Neutrophil (primary cell): ENCODE data around the gene ILDR2.

Experiments used
- H3K27ac ChIP-seq: fragments of 200-600 bp; sonication (generic); 2 replicates; pipeline ENCODE4 v1.5.1; 2016; ENCODE audit warnings: mild to moderate bottlenecking, moderate library complexity
- H3K27me3 ChIP-seq: fragments of 200-600 bp; sonication (generic); 2 replicates; pipeline ENCODE4 v1.6.0; 2016; ENCODE audit warnings: mild to moderate bottlenecking
- H3K36me3 ChIP-seq: fragments of 200-600 bp; sonication (generic); 2 replicates; pipeline ENCODE4 v1.5.1; 2017
- H3K4me1 ChIP-seq, 2 experiments: fragments of 200-600 bp in 1 of 2; sonication (generic) in 1 of 2; 1 replicate in 1 of 2; 2 replicates in 1 of 2; pipeline versions ENCODE4 v1.5.1 to v1.6.1; 2013 to 2016; ENCODE audit warnings: low read depth in 1 of 2, low read length in 1 of 2, mild to moderate bottlenecking in 1 of 2, moderate library complexity in 1 of 2; ENCODE audit not compliant: control insufficient read depth in 1 of 2, insufficient read depth in 1 of 2
- H3K4me3 ChIP-seq, 2 experiments: fragments of 200-600 bp in 1 of 2; sonication (generic) in 1 of 2; 1 replicate in 1 of 2; 2 replicates in 1 of 2; pipeline ENCODE4 v1.5.1; 2013 to 2016; ENCODE audit warnings: low read depth in 1 of 2, low read length in 1 of 2, mild to moderate bottlenecking in 1 of 2, moderate library complexity in 1 of 2
- H3K9me3 ChIP-seq: fragments of 200-600 bp; sonication (generic); 2 replicates; pipeline ENCODE4 v1.5.1; 2016
- TF ChIP-seq, protein P1 (sequence below): fragments of 200-600 bp; sonication (generic); IDR thresholded peaks from 2 replicates; pipeline ENCODE4 v1.5.1; 2016; ENCODE audit warnings: antibody characterized with exemption

The ILDR2 gene, protein sequence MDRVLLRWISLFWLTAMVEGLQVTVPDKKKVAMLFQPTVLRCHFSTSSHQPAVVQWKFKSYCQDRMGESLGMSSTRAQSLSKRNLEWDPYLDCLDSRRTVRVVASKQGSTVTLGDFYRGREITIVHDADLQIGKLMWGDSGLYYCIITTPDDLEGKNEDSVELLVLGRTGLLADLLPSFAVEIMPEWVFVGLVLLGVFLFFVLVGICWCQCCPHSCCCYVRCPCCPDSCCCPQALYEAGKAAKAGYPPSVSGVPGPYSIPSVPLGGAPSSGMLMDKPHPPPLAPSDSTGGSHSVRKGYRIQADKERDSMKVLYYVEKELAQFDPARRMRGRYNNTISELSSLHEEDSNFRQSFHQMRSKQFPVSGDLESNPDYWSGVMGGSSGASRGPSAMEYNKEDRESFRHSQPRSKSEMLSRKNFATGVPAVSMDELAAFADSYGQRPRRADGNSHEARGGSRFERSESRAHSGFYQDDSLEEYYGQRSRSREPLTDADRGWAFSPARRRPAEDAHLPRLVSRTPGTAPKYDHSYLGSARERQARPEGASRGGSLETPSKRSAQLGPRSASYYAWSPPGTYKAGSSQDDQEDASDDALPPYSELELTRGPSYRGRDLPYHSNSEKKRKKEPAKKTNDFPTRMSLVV

GRCh38 chr1:166975361-166976129, at the start of gene ILDR2:
ILDR2 (minus strand) TSS chr1:166975540; CDS start chr1:166975268, 272 bp downstream.
- H3K9me3 ChIP-seq: no peaks in the 10 kb centered on the region
- H3K4me1 ChIP-seq: peaks cover 6 to 9% of the 10 kb centered on the region in 2 experiments
- no peaks in the 10 kb centered on the region for H3K36me3 ChIP-seq
- peaks cover 97% of the 10 kb centered on the region for H3K27me3 ChIP-seq
- no peak within 1 kb of the TSS for H3K27ac ChIP-seq
- TF ChIP-seq, protein P1, sequence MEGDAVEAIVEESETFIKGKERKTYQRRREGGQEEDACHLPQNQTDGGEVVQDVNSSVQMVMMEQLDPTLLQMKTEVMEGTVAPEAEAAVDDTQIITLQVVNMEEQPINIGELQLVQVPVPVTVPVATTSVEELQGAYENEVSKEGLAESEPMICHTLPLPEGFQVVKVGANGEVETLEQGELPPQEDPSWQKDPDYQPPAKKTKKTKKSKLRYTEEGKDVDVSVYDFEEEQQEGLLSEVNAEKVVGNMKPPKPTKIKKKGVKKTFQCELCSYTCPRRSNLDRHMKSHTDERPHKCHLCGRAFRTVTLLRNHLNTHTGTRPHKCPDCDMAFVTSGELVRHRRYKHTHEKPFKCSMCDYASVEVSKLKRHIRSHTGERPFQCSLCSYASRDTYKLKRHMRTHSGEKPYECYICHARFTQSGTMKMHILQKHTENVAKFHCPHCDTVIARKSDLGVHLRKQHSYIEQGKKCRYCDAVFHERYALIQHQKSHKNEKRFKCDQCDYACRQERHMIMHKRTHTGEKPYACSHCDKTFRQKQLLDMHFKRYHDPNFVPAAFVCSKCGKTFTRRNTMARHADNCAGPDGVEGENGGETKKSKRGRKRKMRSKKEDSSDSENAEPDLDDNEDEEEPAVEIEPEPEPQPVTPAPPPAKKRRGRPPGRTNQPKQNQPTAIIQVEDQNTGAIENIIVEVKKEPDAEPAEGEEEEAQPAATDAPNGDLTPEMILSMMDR: no peak
- peak within 1 kb of the TSS; percentile 27 to 43 for H3K4me3 ChIP-seq

DNA sequence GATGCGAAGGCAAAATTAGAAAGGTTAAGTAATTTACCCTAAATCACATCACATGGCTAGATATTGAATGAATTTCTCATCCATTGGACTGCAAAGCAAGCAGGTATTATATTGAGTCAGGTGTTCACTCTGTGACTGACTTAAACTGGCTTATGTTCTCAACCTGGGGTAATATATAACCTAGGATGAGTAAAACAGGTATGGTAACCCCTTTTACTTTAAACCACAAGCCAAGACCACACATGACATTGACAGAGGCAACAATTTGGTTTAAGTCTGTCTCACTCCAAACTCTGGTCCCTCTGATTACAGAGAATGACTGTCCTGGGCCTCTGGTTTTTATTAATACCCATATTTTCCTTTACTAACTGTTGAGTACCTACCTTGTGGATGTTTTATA, 47.0 kb upstream of the ILDR2 start:
- Histone ChIP-seq H3K4me3 (no peak overlapping the region), H3K27me3 (no peaks in the 10 kb centered on the region), H3K36me3 (no peaks in the 10 kb centered on the region), H3K9me3 (no peaks in the 10 kb centered on the region), H3K4me1 (no peaks in the 10 kb centered on the region), H3K27ac (no peak overlapping the region)
- TF ChIP-seq, protein P1: no peak

- Histone ChIP-seq H3K36me3 (no peaks in the 10 kb centered on the region), H3K9me3 (no peaks in the 10 kb centered on the region), H3K27me3 (no peaks in the 10 kb centered on the region), H3K4me1 (no peaks in the 10 kb centered on the region), H3K27ac (no peak overlapping the region), H3K4me3 (no peak overlapping the region)
- TF ChIP-seq, protein P1: no peak
Measured at GRCh38 chr1:167016100-167016750, 40.9 kb upstream of the ILDR2 start.

GRCh38 chr1:167013108-167013929, 38.0 kb upstream of the ILDR2 start:
- Histone ChIP-seq H3K4me3 (no peak overlapping the region), H3K9me3 (no peaks in the 10 kb centered on the region), H3K36me3 (no peaks in the 10 kb centered on the region), H3K4me1 (no peaks in the 10 kb centered on the region), H3K27me3 (no peaks in the 10 kb centered on the region), H3K27ac (no peak overlapping the region)
- TF ChIP-seq, protein P1: no peak

DNA sequence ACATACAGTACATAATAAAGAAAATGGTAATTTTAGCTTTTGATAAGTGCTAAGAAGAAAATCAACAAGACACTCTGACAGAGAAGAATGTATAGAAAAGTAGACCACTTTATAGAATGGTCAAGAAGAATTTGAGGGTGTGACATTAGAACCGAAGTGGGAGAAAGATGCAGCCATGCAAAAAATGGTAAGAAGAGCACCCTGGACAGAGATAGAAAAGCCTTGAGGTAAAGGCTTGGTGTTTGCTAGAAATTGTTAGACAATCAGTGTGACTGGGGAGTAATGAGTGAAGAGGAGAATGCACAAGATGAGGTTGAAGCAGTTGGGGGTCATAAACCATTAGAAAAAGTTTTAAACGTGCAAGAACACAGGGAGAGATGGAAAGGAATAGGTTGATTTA, 37.2 kb upstream of the ILDR2 start:
- Histone ChIP-seq H3K27me3 (no peaks in the 10 kb centered on the region), H3K36me3 (no peaks in the 10 kb centered on the region), H3K9me3 (no peaks in the 10 kb centered on the region), H3K4me3 (no peak overlapping the region), H3K4me1 (no peaks in the 10 kb centered on the region), H3K27ac (no peak overlapping the region)
- TF ChIP-seq, protein P1: no peak
